GM21515 (cell line): ENCODE data around the gene RABL2B.

ENCODE experiments used
- ATAC-seq: cut with Tn5 transposase; IDR thresholded peaks from one replicate; pipeline ENCODE4 v1.9.1; 2021; ENCODE audit not compliant: unreplicated experiment

RABL2B gene

GRCh38 chr22:50722716-50723428, 60.6 kb downstream of the RABL2B start:
- no peak for ATAC-seq

DNA sequence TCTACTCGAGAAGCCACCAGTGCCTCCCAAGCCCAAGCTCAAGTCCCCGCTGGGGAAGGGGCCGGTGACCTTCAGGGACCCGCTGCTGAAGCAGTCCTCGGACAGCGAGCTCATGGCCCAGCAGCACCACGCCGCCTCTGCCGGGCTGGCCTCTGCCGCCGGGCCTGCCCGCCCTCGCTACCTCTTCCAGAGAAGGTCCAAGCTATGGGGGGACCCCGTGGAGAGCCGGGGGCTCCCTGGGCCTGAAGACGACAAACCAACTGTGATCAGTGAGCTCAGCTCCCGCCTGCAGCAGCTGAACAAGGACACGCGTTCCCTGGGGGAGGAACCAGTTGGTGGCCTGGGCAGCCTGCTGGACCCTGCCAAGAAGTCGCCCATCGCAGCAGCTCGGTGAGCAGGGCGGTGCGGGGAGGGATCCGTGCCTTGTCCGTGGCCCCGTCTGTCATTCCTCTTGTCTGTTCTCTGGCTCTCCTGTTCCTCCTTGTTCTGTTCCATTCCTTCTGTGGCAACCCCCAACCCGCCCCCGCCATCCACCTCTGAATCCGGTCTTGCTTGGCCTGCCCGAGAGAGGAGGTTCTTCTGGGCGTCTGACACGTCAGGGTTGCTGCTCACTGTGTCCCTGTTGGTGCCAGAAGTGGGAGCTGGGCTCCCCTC, 61.3 kb downstream of the RABL2B start:
- ATAC-seq = no peak

DNA sequence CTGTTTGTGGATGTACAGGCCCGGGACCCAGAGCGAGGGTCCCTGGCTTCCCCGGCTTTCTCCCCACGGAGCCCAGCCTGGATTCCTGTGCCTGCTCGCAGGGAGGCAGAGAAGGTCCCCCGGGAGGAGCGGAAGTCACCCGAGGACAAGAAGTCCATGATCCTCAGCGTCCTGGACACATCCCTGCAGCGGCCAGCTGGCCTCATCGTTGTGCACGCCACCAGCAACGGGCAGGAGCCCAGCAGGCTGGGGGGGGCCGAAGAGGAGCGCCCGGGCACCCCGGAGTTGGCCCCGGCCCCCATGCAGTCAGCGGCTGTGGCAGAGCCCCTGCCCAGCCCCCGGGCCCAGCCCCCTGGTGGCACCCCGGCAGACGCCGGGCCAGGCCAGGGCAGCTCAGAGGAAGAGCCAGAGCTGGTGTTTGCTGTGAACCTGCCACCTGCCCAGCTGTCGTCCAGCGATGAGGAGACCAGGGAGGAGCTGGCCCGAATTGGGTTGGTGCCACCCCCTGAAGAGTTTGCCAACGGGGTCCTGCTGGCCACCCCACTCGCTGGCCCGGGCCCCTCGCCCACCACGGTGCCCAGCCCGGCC, 62.1 kb downstream of the RABL2B start:
- ATAC-seq = no peak

DNA sequence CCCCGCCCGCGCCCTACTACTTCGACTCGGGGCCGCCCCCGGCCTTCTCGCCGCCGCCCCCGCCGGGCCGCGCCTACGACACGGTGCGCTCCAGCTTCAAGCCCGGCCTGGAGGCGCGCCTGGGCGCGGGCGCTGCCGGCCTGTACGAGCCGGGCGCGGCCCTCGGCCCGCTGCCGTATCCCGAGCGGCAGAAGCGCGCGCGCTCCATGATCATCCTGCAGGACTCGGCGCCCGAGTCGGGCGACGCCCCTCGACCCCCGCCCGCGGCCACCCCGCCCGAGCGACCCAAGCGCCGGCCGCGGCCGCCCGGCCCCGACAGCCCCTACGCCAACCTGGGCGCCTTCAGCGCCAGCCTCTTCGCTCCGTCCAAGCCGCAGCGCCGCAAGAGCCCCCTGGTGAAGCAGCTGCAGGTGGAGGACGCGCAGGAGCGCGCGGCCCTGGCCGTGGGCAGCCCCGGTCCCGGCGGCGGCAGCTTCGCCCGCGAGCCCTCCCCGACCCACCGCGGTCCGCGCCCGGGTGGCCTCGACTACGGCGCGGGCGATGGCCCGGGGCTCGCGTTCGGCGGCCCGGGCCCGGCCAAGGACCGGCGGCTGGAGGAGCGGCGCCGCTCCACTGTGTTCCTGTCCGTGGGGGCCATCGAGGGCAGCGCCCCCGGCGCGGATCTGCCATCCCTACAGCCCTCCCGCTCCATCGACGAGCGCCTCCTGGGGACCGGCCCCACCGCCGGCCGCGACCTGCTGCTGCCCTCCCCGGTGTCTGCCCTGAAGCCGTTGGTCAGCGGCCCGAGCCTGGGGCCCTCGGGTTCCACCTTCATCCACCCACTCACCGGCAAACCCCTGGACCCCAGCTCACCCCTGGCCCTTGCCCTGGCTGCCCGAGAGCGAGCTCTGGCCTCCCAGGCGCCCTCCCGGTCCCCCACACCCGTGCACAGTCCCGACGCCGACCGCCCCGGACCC, 62.9 kb downstream of the RABL2B start:
- no peak for ATAC-seq

GRCh38 chr22:50719814-50720300, 63.6 kb downstream of the RABL2B start:
- ATAC-seq = no peak

GRCh38 chr22:50718352-50718709, 65.1 kb downstream of the RABL2B start:
- no peak for ATAC-seq

DNA sequence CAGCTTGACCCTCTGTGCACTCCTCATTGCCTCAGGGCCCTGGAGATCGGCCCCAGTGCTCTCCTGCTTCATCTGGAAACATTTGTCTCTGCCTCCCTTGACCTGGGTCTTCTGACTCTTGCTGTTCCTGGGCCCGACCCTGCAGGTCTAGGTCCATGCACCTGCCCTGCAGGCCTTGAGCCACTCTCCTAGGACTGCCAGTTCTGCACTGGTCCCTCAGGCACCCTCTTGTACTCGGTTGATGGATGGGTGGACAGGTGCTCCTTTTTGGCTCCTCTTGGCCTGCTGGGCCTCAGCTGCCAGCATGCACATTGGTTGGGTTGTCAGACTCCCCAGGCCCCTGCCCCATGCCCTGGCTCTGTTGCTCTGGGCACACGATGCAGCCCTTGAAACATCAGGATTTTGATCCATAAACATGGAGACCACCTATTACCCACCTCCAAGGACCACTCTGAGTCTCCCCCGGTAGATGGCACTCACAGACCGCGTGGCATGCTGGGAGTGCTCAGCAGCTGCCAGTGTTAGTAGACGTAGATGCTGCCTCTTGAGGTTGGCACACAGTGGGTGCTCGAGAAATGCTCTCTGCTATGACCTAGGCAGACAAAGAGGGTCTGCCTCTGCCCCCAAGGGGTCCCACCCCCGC, 65.6 kb downstream of the RABL2B start:
- no peak for ATAC-seq
